Endothelial cell of umbilical vein (primary cell): Measurements from ENCODE around the gene LAMA4. TPM values are rescaled to one million over a fixed set of nuclear protein-coding genes. Genes with fewer than 3 reads are reported as not detected.

Source experiments
- polyA plus RNA-seq, 4 experiments: library from polyadenylated mRNA; depleted of rRNA in 3 of 4; stranded (reverse) in 3 of 4; unstranded in 1 of 4; fragments of >200 nt; gene quantifications; 2 replicates each; pipeline versions ENCODE4 v1.2.1 to v1.2.3, GENCODE V29; 2011 to 2012; ENCODE audit warnings: missing spikeins in 1 of 4
- small RNA-seq: library from RNA; depleted of rRNA; stranded (forward); fragments of <200 nt; gene quantifications from one replicate; pipeline ENCODE3, GENCODE V24; 2012; ENCODE audit warnings: low replicate concordance, low read depth; ENCODE audit not compliant: insufficient read depth, insufficient read length
- total RNA-seq: library from RNA; stranded (reverse); gene quantifications from 2 replicates; pipeline ENCODE4 v1.2.3, GENCODE V29; 2021

The LAMA4 gene
- total and polyA plus RNA-seq, 2 donors (not counting 3 experiments of a cell fraction or from before 2014, with no cell fraction given), result 384 to 629 TPM

Small RNA genes within 50 kb of the gene (small RNA-seq; reads per million reads assigned to genes)
- gene RNU6-1226P, result not detected

Other genes starting within 250 kb of the LAMA4 start
- gene CCN6, start 200.5 kb downstream of the LAMA4 start, total RNA-seq, result not detected in 2 replicates
- gene CCN6, start 200.5 kb downstream of the LAMA4 start, polyA plus RNA-seq, result not detected in 2 replicates
- 14.0 and 15.8 TPM in 2 replicates for gene TUBE1, start 167.1 kb downstream of the LAMA4 start, total RNA-seq
- 5.3 and 6.7 TPM in 2 replicates for gene TUBE1, start 167.1 kb downstream of the LAMA4 start, polyA plus RNA-seq
- gene FAM229B, start 167.0 kb downstream of the LAMA4 start, total RNA-seq, result 10.1 and 10.6 TPM in 2 replicates
- gene FAM229B, start 167.0 kb downstream of the LAMA4 start, polyA plus RNA-seq, result 9.0 and 9.1 TPM in 2 replicates
- not detected in 2 replicates for gene RFPL4B, start 92.8 kb upstream of the LAMA4 start, total RNA-seq
- gene RFPL4B, start 92.8 kb upstream of the LAMA4 start, polyA plus RNA-seq, result not detected in 2 replicates